SJSA1 (cell line): Measurements from ENCODE around the gene TRIM7. TPM values are rescaled to one million over a fixed set of nuclear protein-coding genes. Genes with fewer than 3 reads are reported as not detected.
A peak's percentile ranks its signal among the peaks of the same experiment; 100 is the strongest.
"Not testable (repeated sequence)": the region's sequence is repeated elsewhere in the genome, so short reads cannot be mapped to it uniquely, and the experiment has no call there.

Experiments used
- DNase-seq, 2 experiments: peaks; one replicate each; pipeline ENCODE4 v3.0.0-alpha.2; 2015 to 2020; ENCODE audit warnings: low spot score in 2 of 2, low read depth in 1 of 2
- H3K27ac ChIP-seq: fragments of 250-450 bp; sonication (Bioruptor Pico); 2 replicates; pipeline ENCODE4 v1.5.1; 2020; ENCODE audit warnings: mild to moderate bottlenecking, moderate library complexity
- H3K27me3 ChIP-seq: fragments of 250-450 bp; sonication (Bioruptor Pico); replicated peaks from 2 replicates; pipeline ENCODE4 v1.5.1; 2020; ENCODE audit warnings: mild to moderate bottlenecking, moderate library complexity
- H3K36me3 ChIP-seq: fragments of 250-450 bp; sonication (Bioruptor Pico); 2 replicates; pipeline ENCODE4 v1.5.1; 2020; ENCODE audit warnings: mild to moderate bottlenecking
- H3K4me1 ChIP-seq: fragments of 250-450 bp; sonication (Bioruptor Pico); replicated peaks from 2 replicates; pipeline ENCODE4 v1.6.1; 2021; ENCODE audit warnings: mild to moderate bottlenecking
- H3K4me3 ChIP-seq: fragments of 250-450 bp; sonication (Bioruptor Pico); 2 replicates; pipeline ENCODE4 v1.5.1; 2020; ENCODE audit warnings: mild to moderate bottlenecking
- H3K9me3 ChIP-seq: fragments of 250-450 bp; sonication (Bioruptor Pico); replicated peaks from 2 replicates; pipeline ENCODE4 v1.5.1; 2020; ENCODE audit warnings: mild to moderate bottlenecking
- total RNA-seq: library from RNA; depleted of rRNA; stranded (reverse); fragments of >200 nt; shearing (Covaris generic); gene quantifications from 2 replicates; pipeline ENCODE4 v1.2.3, GENCODE V29; 2014

TRIM7 gene
- total RNA-seq, 1 experiment from 2014 or later = 28.0 TPM

DNA sequence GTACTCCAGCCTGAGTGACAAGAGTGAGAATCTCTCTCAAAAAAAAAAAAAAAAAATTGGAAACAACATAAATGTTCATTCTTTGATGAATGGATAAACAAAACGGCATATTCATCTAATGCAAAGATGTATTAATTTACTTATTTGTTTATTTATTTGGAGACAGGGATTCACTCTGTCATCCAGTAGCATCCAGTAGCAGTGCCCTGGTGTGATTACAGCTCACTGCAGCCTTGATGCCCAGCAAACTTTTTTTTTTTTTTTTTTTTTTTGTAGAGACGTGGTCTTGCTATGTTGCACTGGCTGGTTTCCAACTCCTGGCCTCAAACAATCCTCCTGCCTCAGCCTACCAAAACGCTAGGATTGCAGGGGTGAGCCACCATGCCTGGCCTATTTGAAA lies 33.2 kb downstream of the TRIM7 start:
- Histone ChIP-seq H3K9me3 (0 out of 2 replicates have a peak, but pooled peaks cover 4% of the 10 kb centered on the region), H3K36me3 (no peaks in the 10 kb centered on the region), H3K27ac (no peak overlapping the region), H3K4me1 (peaks cover 20% of the 10 kb centered on the region), H3K27me3 (peaks cover 18% of the 10 kb centered on the region), H3K4me3 (no peak overlapping the region)
- no peak for DNase-seq

DNA sequence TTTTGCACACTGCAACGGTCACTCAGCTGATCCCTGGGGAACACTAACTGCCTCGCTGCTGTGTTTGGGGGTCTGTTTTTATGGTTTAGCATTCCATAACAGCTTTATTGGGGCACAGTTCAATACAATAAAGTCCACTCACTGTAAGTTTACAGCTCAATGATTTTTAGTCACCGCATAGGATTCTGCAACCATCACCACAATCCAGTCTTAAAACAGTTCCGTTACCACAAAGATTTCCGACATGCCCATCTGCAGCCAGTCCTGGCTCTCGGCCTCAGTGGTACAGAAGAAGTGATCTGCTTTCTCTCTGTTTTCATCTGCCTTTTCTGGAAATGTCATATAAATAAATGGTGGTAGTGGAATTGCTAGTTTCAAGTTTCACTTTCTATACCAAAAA lies 34.0 kb downstream of the TRIM7 start:
- 0 out of 2 replicates have a peak, but pooled peaks cover 4% of the 10 kb centered on the region for H3K9me3 ChIP-seq
- H3K4me3 ChIP-seq = no peak overlapping the region
- no peak for DNase-seq
- no peaks in the 10 kb centered on the region for H3K36me3 ChIP-seq
- peaks cover 20% of the 10 kb centered on the region for H3K4me1 ChIP-seq
- H3K27ac ChIP-seq = no peak overlapping the region
- peaks cover 15% of the 10 kb centered on the region for H3K27me3 ChIP-seq

DNA sequence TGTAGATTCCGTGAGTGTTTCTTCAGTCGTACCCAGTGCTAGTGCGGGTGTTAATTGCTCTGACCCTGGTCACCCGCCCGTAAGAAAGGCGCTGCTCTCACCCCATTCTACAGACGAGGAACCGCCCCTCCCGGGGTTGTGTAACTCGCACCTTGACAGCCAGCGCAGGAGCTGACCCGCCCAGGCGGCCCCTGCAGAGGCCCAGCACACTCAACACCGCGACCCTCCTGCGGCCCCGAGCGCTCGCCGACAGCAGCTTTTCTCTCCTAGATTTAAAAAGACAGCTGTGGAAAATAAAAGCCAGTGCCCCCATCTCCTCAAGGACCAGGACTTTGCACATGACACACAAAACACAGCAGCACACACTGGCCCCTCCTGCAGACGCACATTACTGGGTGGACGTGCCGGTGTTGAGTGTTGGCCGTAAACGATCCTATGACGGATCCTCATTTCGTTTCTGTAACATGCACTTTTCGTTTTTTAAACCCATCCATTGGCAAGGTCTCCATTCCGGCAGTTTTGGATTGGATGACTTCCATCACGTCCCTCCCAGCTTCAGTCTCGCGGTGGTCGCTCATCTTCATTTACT lies 34.7 kb downstream of the TRIM7 start:
- H3K9me3 ChIP-seq = 0 out of 2 replicates have a peak, but pooled peaks cover 4% of the 10 kb centered on the region
- peaks cover 15% of the 10 kb centered on the region for H3K27me3 ChIP-seq
- no peak overlapping the region for H3K27ac ChIP-seq
- no peak for DNase-seq
- no peak overlapping the region for H3K4me3 ChIP-seq
- peaks cover 20% of the 10 kb centered on the region for H3K4me1 ChIP-seq
- no peaks in the 10 kb centered on the region for H3K36me3 ChIP-seq

DNA sequence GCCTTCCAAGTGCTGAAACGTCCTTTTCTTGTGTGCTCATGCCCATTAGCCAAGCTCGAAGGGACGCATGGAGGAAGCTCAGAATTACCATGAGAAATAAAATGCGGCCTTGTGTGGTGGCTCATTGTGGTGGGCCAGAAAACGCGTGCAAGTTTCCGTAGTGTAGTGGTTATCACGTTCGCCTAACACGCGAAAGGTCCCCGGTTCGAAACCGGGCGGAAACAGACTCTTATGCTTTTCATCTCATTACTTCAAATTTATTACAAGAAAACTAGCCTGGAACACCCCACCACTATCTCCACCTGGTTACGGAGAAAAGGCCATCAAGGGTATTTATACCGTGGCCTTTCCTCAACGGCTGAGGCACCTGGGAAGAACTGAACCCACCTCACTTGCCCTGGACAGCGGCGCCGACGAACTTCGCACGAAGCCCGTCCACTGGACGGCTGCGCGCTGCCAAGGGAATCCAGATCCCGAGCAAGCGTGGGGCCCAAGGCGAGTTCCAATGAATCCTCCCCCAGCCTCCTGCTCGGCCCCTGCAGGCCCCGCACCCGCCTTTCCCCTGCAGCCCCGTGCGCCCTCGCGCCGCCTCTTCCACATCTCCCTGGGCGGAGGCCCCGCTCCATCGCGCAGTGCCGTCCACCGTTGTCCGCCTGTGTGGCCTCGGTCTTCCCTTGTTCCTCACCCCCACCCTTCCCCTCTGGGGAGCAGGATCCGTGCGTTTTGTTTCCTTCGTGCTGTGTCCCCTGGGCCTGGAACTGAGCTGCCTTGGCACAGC lies 35.3 kb downstream of the TRIM7 start:
- Histone ChIP-seq H3K4me1 (peaks cover 20% of the 10 kb centered on the region), H3K27me3 (peaks cover 15% of the 10 kb centered on the region)
- H3K27ac ChIP-seq, H3K36me3 ChIP-seq, H3K9me3 ChIP-seq, H3K4me3 ChIP-seq: not testable (repeated sequence)
- DNase-seq = peak; percentile 71 to 80

DNA sequence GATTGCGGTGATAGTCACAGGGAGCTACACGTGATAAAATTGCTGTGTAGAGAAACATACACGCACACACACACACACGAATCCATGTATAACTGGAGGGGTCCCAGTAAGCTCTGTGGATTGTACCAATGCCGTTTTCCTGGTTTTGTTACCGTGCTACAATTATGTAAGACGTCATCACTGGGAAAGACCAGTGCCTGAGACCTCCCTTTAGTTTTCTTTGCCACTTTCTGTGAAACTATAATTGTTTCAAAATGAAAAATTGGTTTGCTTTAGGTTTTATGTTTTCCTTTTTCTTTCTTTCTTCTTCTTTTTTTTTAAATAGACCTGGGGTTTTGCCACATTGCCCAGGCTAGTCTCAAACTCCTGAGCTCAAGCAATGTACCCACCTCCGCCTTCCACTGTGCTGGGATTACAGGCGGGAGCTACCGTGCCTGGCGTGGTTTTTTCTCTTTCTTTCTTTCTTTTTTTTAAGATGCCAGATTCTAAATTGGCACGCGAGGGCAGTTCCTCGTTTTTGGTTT lies 36.3 kb downstream of the TRIM7 start:
- Histone ChIP-seq H3K36me3 (no peaks in the 10 kb centered on the region), H3K4me3 (no peak overlapping the region), H3K27ac (no peak overlapping the region), H3K4me1 (peaks cover 18% of the 10 kb centered on the region), H3K27me3 (peaks cover 15% of the 10 kb centered on the region), H3K9me3 (no peaks in the 10 kb centered on the region)
- no peak for DNase-seq

DNA sequence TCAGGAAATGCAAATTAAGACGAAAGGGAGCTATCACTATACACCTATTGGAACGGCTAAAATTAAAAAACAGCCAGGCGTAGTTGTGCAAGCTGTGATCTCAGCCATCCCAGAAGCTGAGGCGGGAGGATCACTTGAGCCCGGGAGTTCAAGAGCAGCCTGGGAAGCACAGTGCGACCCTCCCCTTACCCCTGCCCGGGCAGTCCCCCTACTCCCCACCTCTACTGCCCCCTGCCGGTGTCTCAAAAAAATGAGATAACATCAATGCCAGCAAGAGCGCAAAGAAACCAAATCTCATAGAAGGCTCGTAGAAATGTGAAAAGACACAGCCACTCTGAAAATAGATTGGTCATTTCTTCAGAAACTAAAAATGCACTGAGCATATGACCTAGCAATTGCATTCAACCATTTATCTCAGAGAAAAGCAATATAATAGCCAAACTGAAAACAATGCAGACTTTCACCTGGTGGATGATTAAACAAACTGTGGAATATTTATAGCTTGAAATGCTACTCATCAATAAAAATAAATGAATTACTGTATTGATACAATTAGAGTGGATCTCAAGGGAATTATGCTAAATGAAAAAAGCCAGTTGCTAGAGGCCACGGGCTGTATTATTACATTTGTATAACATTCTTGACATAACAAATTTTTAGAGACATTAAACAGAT lies 37.0 kb downstream of the TRIM7 start:
- H3K27ac ChIP-seq = no peak overlapping the region
- H3K36me3 ChIP-seq = no peaks in the 10 kb centered on the region
- peaks cover 15% of the 10 kb centered on the region for H3K27me3 ChIP-seq
- peaks cover 11% of the 10 kb centered on the region for H3K4me1 ChIP-seq
- DNase-seq = no peak
- no peaks in the 10 kb centered on the region for H3K9me3 ChIP-seq
- no peak overlapping the region for H3K4me3 ChIP-seq

DNA sequence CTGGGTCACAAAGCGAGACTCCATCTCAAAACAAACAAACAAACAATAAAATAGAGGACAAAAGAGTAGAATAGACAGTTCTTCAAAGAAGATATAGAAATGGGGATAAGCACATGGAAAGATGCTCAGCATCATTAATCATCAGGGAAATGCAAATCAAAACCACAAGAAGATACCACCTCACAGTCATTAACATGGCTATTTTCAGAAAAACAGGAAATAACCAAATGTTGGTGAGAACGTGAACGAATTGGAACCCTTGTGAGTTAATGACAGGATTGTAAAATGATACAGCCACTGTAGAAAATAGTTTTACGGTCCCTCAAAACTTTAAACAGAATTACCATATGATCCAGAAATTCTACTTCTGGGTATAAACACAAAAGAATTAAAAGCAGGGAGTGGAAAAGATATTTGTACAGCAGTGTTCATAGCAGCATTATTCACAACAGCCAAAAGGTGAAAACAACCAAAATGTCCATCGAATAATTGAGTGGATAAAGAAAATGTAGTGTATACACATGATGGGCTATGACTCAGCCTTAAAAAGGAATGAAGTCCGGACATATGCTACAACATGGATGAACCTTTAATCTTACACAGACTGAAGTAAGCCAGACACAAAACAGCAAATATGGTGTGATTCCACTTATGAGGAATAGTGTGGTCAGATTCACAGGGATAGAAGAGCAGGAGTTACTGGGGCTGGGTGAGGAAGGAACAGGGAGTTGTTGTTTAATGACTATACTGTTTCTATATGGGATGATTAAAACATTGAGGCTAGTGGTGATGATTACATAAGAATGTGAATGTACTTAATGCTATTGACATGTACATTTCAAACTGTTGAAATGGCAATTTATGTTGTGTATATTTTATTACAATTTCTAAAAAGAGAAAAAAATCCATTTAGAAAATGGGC lies 37.9 kb downstream of the TRIM7 start:
- Histone ChIP-seq H3K4me1 (peaks cover 6% of the 10 kb centered on the region), H3K27ac (no peak overlapping the region), H3K4me3 (no peak overlapping the region), H3K36me3 (no peaks in the 10 kb centered on the region), H3K9me3 (no peaks in the 10 kb centered on the region), H3K27me3 (peaks cover 15% of the 10 kb centered on the region)
- DNase-seq = no peak

DNA sequence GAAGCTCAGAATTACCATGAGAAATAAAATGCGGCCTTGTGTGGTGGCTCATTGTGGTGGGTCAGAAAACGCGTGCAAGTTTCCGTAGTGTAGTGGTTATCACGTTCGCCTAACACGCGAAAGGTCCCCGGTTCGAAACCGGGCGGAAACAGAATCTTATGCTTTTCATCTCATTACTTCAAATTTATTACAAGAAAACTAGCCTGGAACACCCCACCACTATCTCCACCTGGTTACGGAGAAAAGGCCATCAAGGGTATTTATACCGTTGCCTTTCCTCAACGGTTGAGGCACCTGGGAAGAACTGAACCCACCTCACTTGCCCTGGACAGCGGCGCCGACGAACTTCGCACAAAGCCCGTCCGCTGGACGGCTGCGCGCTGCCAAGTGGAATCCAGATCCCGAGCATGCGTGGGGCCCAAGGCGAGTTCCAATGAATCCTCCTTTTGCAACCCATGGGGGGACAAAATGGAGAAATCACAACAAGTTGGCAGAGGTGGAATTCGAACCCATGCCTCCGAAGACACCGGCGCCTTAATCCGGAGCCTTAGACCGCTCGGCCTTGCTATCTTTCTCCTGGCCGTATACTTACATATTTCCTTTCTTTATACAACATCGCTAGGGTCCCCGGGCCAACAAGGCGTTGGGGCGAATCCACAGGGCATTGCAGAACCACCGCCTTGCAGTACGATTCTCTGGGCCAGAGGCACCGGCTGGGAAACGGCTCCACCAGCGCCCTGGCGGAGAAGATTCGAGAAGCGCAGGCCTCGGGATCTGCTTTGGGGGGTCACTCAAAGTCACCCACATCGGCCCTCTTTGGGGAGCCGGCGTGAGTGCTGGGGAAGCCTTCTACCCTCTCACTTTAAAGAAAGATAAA lies 40.7 kb downstream of the TRIM7 start:
- Histone ChIP-seq H3K27ac (no peak overlapping the region), H3K36me3 (no peaks in the 10 kb centered on the region), H3K9me3 (no peaks in the 10 kb centered on the region), H3K4me3 (no peak overlapping the region), H3K4me1 (peaks cover 5% of the 10 kb centered on the region), H3K27me3 (peaks cover 4% of the 10 kb centered on the region)
- no peak for DNase-seq

DNA sequence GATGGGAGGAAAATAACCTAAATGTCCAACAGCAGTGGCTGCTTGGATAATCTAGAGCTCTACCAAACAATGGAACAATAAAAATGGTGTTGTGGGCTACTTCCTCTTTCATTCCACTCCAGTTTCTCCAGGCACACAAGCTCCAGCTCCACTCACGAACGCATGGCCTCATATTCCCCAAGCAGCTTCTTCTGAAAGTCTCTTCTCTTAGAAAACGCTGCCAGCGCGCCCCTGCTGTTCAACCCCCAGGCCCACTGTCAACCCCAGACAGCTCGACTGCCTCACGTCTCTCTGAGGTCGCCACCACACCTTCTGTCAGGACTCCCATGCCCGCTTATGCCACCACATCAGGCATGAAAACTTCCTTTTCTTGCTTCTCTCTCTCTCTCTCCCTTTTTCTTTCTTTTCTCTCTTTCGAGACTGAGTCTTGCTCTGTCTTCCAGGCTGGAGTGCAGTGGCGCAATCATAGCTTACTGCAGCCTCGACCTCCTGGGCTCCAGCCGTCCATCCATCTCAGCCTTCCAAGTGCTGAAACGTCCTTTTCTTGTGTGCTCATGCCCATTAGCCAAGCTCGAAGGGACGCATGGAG lies 41.4 kb downstream of the TRIM7 start:
- Histone ChIP-seq H3K36me3 (no peaks in the 10 kb centered on the region), H3K4me1 (peaks cover 5% of the 10 kb centered on the region), H3K27me3 (peaks cover 4% of the 10 kb centered on the region), H3K27ac (no peak overlapping the region), H3K4me3 (no peak overlapping the region), H3K9me3 (no peaks in the 10 kb centered on the region)
- no peak for DNase-seq

DNA sequence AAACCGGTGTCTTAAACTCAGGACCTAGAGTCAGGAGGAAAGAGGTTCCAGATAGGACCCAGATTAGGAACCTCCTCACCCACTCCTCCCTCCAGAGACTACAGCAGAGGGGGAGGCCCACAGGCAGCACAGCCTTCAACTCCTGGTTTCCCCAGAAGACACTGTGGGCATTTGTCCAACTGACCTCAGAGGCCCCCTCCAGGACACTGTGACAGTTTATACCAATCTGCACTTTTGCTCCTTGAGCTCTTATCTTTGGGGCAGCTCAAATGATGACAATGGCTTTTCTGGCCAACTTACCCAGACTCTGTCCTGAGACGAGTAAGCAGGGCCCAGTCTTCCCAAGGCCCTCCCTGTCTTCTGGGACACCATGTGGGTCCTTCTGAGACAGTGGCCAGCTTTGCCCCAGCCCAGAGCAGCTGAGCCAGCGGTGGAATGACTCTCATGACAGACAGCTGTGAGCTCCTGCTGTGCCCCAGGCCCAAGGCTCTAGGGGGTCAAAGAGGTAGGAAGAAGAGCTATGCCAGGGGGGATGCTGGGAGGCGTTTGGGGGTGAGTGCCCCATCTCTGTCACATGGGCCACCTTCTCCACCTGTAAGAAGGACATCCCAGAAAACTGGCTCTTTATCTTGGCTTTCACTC lies 43.3 kb downstream of the TRIM7 start:
- no peaks in the 10 kb centered on the region for H3K9me3 ChIP-seq
- peaks cover 5% of the 10 kb centered on the region for H3K4me1 ChIP-seq
- H3K4me3 ChIP-seq = no peak overlapping the region
- H3K36me3 ChIP-seq = no peaks in the 10 kb centered on the region
- H3K27me3 ChIP-seq = peaks cover 12% of the 10 kb centered on the region
- DNase-seq = no peak
- H3K27ac ChIP-seq = no peak overlapping the region

DNA sequence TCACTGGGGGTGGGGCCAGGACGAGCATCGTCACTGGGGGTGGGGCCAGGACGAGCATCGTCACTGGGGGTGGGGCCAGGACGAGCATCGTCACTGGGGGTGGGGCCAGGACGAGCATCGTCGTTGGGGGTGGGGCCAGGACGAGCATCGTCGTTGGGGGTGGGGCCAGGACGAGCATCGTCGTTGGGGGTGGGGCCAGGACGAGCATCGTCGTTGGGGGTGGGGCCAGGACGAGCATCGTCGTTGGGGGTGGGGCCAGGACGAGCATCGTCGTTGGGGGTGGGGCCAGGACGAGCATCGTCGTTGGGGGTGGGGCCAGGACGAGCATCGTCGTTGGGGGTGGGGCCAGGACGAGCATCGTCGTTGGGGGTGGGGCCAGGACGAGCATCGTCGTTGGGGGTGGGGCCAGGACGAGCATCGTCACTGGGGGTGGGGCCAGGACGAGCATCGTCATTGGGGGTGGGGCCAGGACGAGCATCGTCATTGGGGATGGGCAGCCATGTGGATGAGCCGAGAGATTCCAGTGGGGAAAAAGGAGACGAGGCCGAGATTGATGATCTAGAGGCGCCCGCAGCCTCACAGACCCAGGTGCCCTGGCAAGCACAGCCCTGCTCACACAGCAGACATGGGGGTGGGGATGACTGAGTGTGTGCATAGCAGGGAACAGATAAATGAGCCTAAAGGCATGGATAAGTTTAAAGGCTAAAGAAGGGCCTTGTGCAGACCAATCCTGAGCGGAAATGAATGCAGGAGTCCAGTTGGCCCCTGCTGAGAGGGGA lies 44.1 kb downstream of the TRIM7 start:
- not testable (repeated sequence) for H3K4me3 ChIP-seq
- peak in 1 of 2 experiments; percentile 22 for DNase-seq

More for the DNA sequence above, 44.1 kb downstream of the TRIM7 start:
- H3K27ac ChIP-seq, H3K4me1 ChIP-seq, H3K9me3 ChIP-seq, H3K36me3 ChIP-seq: not testable (repeated sequence)
- H3K27me3 ChIP-seq = peaks cover 13% of the 10 kb centered on the region
